UCSD-AML1 (cell line): ENCODE results near the gene DACT3.

ENCODE experiments used
- DNase-seq: peaks from one replicate; lab custom pipeline; 2025; ENCODE audit not compliant: unreplicated experiment; lab: John Stamatoyannopoulos, UW

Gene DACT3

DNA sequence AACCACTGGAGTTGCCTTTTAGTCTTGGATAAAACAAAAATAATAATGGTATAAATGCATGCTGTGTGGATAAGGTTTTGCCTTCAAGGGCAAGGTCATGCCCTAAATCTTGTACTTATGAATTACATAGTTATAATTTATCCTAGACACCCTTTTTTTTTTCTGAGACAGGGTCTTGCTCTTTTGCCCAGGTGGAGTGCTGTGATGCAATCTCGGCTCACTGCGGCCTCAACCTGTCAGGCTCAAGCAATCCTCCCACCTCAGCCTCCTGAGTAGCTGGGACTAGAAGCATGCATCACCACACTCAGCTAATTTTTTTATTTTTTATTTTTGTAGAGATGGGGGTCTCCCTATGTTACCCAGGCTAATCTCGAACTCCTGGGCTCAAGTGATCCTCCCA lies 7.7 kb upstream of the DACT3 start:
- no peak for DNase-seq

DNA sequence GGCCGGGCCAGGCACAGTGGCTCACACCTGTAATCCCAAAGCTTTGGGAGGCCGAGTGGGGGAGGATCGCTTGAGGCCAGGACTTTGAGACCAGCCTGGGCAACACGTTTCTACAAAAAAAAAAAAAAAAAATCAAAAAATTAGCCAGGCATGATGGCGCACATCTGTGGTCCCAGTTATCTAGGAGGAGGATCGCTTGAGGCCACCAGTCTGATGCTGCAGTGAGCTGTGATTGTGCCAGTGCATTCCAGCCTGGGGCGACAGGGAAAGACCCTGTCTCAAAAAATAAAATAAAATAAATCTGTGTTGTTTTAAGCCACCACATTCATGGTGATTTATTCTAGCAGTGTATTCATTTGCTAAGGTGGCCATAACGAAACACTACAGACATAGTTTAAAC lies 4.1 kb upstream of the DACT3 start:
- DNase-seq, result no peak

DNA sequence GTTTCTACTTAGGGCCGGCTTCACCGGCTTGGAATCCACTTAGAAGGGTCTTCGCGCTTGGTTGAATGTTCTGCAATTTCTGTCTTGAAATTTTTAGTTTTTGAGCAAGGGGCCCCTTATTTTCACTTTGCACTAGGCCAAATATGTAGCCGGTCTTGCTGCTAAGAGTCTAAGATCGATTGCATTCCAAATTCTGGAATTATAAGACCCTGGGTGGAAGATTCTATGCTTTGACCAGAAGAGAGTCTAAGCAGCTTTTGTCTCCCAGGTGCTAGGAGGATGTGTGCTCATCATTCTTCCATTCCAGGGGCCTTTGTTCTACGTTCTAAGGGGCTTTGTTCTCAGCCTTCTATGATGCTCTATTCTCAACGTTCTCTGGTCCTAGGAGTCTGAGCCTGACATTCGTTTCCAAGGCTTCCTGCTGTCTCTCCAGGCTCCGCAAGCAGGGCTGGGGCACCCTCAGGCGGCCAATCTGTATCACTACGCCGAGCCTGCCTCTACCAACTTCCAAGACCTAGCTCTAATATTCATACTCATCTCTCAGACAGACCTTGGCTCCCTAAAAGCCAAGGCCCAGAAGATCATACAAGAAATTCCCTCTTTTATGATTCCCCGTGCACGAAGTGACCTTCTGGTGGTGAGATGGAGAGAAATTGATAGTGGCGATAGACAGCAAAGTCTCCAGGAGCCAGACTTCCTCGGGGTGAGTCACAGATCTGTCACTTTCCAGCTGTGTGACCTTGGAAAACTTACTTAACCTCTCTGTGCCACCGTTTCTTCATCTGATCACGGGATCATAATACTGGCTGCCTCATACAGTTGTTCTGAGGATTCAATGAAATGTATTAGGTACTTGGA lies 982 bp upstream of the DACT3 start:
- DNase-seq, result peak; percentile 78

DNA sequence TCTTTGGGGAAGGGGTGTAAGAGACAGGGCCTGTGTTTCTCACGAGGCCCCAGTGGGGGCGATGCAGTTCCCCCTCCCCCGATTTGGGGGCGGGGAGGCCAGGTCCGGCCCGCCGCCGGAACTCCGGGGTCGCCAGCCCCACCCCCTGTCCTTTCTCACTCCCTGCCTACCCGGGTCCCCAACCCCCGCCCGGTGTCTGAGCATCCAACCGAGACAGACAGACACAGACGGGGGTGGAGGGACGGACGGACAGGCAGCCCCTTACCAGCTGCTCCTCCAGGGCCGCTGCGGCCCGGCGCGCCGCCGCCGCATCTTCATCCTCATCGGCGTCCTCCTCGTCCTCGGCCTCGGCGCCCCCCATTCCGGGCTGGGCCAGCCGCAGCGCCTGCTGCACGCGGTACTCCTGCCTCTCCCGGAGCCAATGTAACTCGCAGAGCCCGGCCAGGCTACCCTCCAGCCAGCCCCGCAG lies 397 bp downstream of the DACT3 start:
- DNase-seq, result no peak

DNA sequence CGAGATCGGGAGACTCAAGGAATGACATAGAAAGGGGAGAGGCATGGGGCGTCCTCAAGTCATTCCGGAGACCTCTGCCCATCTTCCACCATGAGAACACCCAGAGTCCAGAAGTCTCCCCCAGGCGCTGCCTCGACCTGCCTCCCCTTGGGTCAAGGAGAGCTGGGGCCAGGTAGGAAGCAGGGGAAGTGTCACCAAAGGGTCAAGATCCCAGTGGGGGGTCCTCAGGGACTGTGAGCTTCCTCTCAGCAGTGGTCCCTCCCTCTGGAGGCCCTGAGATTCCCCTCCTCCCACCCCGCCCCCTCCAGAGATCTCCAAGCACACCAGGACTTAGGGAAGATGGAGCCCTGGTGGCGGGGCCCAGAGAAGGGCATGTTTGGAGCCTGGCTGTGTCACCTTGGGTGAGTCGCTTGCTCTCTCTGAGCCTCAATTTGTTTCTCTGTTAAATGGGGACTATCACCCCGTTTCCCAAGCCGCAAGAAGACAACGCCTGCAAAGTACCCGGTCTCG lies 919 bp downstream of the DACT3 start:
- no peak for DNase-seq

DNA sequence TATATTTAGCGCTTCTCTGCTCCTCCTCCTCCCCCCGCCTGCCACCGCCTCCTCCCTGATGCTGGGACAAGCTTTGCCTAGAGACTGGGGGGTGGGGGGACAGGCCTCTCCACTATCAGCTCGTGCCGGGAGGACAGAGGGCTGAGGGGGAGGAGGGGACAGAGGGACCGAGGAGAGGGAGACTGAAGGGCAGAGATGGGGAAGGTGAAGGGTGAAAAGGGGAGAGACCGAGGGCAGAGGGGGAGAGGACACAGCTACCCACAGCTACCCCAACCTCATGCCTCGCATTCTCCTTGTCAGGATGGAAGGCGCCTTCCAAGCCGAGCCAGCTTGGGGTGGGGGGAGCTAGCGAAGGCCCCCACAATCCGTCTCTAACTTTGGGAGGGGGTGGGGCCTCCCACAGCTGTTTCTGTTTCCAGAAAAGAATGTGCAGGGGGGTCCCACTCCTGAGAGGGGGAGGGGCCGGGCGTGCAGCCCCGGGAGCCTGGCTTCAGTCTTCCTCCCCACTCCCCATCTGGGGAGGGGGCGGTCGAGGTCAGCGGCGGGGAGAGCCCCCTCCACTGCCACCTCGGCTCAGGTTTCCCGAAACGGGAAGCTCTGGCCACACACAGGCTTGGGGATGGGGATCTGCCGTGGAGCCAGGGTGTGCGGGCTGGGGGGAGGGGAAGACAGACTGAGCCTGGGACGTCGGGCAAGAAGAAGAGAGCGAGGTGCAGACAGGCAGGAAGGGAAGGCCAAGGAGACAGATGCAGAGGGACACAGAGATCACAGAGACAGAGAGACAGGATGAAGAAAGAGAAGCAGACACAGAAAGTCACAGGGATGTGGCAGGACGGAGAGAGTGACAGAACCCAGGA lies 1.6 kb downstream of the DACT3 start:
- peak; percentile 33 for DNase-seq

DNA sequence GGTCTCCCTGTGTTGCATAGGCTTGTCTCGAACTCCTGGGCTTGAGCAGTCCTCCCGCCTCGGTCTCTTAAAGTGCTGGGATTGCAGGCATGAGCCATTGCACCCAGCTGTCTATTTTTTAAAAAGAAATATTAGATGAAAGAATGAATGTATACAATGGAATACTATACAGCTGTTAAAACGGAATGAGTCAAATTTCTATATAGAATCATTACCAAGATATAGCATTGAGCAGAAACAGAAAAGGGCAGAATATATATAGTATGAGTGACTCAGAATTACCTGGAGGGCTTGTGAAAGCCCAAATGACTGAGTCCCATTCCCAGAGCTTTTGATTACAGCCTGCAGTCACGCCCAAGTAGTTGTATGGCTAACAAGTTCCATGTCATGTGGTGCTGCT lies 4.4 kb downstream of the DACT3 start:
- no peak for DNase-seq

DNA sequence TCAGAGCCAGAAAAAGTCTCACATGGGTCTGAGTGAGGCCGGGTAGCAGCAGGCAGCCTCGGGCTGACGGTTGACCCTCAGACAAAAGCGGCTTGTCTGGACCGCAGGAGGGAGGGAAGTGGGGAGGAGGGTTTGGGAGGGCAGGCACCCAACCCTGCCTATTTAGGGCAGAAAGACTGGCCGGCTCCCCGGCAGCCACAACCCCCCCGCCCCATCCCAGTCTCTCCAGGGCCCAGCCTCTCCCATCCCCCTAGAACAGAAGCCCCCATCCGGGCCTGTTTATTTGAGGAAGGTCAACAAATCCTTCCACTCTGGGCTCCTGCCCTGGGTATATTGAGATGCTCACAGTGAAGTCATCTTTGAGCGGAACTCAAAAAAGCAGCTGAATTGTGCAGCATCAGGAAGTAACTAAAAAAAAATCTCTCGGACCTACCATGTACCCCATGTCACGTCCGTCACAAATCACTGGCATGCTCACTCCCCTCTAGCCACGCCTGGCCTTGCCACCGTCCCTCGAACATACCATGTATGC lies 6.3 kb downstream of the DACT3 start:
- no peak for DNase-seq

DNA sequence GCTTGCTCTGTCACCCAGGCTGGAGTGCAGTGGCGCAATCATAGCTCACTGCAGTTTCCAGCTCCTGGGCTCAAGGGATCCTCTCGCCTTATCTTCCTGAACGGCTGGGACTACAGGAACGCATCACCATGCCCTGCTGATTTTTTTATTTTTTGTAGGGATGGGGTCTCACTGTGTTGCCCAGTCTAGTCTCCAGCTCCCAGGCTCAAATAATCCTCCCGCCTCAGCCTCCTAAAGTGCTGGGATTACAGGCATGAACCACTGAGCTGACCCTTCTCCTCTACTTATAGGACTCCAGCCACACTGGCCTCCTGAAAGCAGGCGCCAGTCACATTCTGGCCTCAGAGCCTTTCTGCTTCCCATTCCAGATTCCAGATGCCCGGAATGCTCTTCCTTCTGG lies 10.5 kb downstream of the DACT3 start:
- no peak for DNase-seq

DNA sequence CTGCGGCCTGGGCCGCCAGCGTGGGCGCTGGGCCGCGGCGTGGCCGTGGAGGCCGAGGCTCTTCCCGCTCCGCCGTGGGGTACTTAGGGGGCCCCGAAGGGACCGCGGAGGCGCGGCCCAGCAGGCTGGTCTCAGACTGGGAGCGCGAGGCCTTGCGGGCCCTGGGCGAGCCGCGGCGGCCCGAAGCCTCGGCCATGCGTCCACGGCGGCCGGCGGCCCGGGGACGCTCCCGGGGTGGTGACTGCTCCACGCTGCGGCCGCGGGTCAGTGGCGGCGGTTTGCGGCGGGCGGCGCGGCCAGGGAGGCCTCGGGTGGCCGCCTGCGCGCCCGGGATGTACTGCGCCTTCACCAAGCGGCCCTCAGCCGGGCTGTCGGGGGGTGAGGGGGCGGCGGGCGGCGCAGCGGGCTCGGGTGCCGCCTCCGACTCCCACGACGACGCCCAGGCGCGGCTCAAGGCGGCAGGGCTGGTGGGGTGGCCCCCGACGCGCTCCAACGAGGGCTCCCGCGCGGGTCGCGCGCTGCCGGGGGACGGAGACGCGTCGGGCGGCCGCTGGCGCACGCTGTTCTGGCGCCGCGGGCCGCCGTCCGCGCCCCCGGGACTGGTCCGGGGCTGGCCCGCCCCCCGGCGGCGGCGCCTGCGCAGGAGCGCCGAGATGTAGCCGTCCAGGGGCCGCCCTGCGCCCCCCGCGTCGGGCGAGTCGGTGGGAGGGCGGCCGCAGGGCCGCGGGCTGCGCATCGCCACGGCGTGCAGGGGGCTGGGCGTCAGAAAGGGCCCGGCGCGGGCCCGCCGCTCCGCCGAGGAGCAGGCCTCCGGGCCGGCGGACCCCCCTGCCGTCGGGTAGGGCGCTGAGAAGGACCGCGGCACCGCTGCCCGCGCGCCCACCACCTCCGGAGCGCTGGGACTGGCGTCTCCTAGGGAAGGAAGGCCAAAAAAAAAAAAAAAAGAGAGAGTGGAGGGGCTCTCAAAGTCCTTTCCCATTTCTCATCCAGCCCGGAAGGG lies 11.7 kb downstream of the DACT3 start:
- DNase-seq, result no peak

DNA sequence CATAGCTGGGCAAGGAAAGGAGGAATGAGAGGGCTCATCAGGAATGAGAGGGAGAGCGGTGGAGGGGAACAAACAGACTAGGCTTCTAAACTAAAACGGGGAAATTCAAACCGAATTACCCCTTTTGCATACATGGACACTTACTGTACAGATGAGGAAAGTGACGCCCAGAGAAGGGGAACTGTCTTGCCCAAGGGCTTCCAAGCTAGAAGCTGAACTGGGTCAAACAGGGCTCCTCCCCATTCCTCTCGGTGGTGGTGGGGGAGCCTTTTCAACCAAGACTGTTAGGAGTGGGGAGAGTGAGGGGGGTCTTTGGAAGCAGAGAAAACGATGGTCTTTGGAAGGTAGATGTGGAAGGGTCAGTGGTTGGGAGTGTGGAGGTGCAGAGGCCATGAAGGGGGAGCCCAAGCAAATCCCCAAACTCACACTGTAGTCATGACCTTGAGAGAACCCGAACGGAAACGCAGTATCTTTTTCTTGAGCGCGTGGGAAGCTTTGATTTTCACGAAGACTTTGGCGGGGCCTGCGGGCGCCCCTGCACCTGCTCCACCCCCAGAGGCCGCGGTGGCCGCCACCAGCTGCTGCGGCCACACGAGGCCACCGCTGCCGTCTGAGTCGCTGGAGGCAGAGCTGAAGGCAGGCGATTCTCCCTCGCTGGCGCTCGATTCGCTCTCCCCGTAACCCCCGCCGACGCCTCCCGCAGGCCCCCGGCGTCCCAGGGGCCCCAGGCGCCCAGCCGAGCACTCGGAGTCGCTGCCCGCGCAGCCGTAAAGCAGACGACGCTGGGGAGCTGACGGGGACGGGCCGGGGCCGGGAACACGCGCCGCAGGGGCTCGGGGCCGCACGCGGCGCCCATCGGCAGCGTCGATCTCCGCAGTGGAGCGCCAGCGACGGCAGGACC lies 12.7 kb downstream of the DACT3 start:
- DNase-seq, result no peak

DNA sequence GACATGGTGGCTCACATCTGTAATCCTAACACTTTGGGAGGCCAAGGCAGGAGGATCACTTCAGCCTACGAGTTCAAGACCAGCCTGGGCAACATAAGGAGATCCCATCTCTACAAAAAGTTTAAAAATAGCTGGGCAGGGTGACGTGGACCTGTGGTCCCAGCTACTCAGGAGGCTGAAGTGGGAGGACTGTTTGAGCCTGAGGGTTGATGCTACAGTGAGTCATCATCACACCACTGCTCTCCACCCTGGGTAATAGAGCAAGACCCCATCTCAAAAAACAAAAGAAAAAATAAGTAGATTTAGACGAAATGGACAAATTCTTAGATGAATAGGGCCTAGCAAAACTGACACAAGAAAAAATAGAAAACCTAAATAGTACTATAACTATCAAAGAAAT lies 14.6 kb downstream of the DACT3 start:
- DNase-seq, result no peak

DNA sequence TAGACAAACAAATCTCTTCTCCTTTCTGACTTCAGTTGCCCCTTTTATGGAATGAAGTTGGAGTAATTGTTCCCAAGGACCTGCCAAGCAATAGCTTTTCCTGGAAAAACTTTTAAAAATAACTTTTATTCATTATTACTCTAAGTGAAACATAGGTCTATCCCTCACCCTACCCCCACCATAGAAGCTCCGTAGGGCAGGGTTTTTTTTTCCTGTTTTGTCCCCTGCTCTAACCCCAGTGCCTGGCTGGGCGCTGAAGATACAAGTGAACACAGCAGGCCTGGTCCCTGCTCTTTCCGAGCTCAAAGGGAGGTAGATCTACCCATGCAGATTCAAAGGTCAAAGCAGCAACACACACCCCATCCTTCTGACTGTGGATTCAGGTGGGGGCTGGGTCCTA lies 16.3 kb downstream of the DACT3 start:
- no peak for DNase-seq

DNA sequence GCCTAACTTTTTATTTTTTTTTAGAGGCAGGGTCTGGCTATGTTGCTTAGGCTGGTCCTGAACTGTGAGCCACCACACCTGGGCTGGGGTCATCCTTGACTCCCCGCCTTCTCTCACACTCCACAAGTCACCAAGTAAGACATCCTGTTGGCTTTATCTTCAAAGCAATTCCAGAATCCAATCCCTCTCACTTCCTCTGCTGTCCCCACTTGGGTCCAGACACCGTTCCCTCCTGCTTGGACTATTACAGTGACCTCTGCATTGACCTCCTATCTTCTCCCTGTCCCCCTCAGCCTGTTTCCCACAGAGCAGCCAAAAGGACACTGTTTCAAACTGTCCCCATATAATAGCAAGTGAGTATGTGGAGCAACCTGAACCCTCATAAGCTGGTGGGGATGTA lies 20.3 kb downstream of the DACT3 start:
- DNase-seq, result no peak

DNA sequence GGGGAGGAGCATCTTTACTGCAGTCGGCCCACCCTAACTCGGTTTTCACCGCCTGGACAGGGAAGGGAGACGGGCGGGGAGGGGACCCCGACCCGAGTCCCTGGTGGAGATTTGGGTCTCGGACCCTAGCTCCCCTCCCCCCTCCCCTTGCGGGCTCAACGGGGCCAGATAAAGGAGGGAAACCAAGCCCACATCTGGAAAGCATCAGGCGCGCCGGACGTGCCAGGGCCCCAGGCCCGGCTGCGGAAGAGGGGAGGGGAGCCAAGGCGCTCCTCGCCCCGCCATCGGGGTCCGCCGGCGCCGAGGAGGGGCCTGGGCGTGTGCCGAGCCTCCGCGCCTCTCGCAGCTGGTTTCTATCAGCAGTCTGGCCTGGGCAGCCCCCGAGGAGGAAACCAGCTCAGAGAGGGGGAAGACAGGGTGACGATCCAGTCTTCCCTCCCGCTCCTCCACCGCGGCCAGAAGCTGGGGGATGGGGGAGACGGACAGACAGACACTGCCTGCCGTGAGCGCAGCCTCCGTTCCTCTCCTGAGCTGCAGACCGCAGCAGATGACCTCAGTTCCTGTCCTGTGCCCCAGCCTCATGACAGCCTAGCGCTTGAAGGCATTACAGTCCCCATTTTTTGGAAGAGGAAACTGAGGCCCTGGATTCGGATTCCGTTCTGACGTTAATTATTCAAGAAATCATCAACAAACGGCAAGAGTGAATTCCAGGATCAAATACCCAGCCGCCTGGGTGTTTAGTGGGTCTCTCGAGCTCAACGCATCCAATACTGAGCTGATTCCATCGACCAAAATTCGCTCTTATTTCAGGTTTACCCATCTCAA lies 21.4 kb downstream of the DACT3 start:
- DNase-seq, result peak; percentile 50

DNA sequence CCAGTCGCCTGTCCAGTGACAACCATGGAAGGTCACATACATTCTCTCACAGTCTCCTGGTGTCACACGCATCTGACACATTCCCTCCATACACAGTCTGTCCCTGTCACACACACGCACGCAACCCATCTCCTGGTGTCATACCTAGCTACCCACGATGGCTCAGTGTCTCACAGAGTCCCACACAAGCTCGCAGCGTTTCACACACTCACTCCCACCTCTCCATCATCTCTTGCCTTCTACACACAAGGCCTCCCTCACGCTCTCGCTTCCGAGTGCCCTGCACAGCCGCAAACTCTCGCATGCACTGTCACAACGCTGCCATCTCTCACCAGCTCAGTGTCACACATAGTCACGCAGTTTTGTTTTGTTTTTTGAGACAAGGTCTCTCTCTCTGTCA lies 23.8 kb downstream of the DACT3 start:
- DNase-seq, result no peak

DNA sequence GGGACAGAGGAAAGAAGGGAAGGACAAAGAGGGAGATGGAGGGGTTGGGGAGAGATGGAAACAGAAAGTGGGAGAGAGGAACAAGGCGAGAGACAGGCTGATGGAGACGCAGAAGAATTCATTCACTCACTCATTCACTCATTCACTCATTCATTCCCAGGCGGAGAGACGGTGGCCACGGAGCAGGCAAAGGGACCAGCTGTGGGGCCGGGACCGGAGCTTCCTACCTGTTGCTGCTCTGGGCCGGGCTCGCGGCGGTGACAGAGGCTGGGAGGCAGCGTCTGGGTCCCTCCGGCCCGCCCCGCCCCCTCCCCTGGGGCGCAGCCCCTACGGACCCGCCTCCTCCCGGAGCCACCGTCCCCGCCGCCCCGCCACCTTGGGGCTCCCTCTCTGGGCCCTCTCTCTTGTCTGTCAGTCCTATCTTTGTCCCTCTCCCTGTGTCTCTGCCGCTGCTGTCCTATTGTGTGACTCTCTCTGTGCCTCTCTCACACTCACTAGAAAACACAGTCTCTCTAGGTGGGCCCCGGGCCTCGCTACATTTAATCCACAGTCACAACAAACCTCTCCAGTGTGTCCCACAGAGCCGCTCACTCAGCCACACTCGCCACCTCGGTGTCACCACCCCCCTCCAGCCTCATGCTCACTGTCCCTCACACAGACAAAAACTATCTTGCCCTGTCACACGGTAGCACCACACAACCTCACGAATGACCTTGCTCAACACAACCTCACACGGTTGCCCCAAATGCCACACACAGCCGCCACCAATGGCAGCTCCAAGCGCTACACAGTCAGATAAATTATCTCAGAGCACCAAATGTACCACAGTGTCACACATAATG lies 24.8 kb downstream of the DACT3 start, which contains the start of gene GNG8:
Gene GNG8 (minus strand): TSS at position 283 of the 842 bp plus-strand sequence. CDS start 1,520 bp downstream, outside the sequence.
- no peak for DNase-seq
